Stimulated activated CD4-positive, alpha-beta T cell treated with anti-CD3 and anti-CD28 coated beads, TNF-alpha, amount 100 ng/mL, for 48 hours (primary cell): Measurements from ENCODE around the gene IQGAP2.
"Not testable (repeated sequence)": the region's sequence is repeated elsewhere in the genome, so short reads cannot be mapped to it uniquely, and the experiment has no call there.

Experiments used
- DNase-seq, 3 donors: peaks; one replicate each; pipeline ENCODE4 v3.0.0-alpha.2; 2020; ENCODE audit warnings: low read depth in 3 of 3

Gene IQGAP2

GRCh38 chr5:76741506-76741905 is 338.4 kb downstream of the IQGAP2 start:
- not testable (repeated sequence) for DNase-seq

DNA sequence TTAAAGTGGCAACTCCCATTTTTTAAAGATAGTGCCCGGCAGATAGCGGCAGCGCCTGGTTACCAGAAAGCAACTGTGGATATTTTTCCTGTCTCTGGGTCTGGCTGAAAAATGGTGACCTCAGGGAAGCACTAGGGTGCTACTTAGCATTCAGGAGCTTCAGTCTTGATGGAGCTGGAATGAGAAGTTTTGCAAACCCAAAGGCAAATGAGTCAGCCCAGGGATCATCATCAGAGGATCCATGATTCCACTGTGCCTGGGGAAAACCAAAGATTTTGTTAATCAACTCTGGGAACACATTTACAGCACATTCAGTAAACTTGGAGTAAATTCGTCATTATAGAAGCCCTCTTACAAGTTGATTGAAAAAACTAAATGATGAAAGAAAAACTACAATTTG is 339.5 kb downstream of the IQGAP2 start:
- no peak for DNase-seq

- DNase-seq = no peak
Measured at GRCh38 chr5:76744632-76745031, 341.5 kb downstream of the IQGAP2 start.

- no peak for DNase-seq
Measured at GRCh38 chr5:76745670-76746069, 342.6 kb downstream of the IQGAP2 start.

GRCh38 chr5:76746677-76747076 is 343.6 kb downstream of the IQGAP2 start:
- no peak for DNase-seq

DNA sequence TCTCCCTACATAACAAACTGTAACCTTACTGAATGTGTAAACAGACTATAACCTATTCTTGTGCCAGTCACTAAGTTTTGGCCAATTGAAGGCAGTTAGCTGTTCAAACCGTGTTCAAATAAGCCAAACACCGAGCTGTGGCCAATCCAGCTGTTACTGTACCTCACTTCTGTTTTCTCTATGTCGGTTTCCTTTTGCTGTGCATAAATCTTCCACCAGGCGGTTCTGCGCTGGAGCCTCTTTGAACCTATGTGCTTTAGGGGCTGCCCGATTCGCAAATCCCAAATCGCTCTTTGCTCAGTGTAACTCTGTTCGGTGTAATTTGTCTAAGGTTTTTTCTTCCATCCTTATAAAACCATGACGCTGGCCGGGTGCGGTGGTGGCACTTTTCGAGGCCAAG is 344.6 kb downstream of the IQGAP2 start:
- DNase-seq = no peak

- no peak for DNase-seq
Measured at GRCh38 chr5:76751291-76751690, 348.2 kb downstream of the IQGAP2 start.

GRCh38 chr5:76754668-76755078 is 351.6 kb downstream of the IQGAP2 start:
- no peak for DNase-seq

DNA sequence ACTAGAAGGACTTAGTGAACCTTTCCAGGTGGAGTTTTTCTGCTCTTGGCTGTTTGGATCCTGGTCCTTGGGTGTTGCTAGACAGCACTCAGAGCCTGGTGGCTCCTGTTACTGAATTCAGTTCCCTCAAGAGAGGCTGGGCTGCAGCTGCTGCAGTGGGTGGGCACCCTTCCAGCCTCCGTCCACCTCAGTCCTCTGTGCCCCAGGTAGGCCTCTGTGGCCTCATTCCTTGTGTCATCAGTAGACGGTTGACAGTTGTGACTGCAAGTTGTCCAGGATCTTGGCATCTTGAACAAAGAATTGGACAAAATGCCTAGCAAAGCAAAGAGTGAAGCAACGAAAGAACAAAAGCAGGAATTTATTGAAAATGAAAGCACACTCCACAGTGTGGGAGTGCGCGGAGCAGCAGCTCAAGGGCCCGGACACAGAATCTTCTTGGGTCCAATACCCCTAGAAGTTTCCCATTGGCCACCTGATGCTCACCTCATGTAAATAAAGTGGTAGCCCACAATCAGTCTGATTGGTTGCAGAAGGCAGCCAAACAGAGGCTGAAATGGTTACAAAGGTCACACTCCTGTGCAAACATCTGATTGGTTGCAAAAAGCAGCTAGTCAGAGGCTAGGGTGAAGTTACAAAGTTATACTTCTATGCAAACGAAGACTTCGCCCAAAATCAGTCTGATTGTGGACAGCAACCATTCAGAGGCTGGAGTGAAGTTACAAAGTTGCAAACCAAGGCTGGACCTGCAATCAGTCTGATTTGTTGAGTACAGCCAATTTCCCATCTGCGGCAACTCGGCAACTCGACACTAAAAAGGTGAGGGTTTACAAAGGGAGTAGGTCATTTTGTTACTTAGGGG is 352.9 kb downstream of the IQGAP2 start:
- DNase-seq = no peak

DNA sequence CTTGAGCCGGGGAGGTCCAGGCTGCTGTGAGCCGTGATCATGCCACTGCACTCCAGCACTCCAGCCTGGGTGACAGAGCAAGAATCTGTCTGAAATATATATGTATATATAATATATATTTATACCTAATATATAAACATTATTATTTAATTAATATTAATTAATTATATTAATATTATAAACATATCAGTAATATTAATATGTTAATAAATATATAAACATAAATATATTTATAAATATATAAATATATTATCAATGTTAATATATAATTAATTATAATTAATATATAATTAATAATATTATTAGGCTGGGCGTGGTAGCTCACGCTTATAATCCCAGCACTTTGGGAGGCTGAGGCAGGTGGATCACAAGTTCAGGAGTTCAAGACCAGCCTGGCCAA is 354.0 kb downstream of the IQGAP2 start:
- DNase-seq = no peak
